Ishikawa (cell line): ENCODE measurements around the gene DKK3.

Experiments
- EP300 ChIP-seq: IDR thresholded peaks from 2 replicates; pipeline ENCODE4 v1.6.1; 2012; ENCODE audit warnings: borderline replicate concordance
- RAD21 ChIP-seq: IDR thresholded peaks from 2 replicates; pipeline ENCODE4 v1.6.1; 2012; ENCODE audit warnings: low read depth
- TAF1 ChIP-seq: IDR thresholded peaks from 2 replicates; pipeline ENCODE4 v1.6.1; 2012; ENCODE audit warnings: low read depth, mild to moderate bottlenecking
- TEAD4 ChIP-seq: IDR thresholded peaks from 2 replicates; pipeline ENCODE4 v1.6.1; 2012
- YY1 ChIP-seq: IDR thresholded peaks from 2 replicates; pipeline ENCODE4 v1.6.1; 2012; ENCODE audit warnings: low read depth
- TF ChIP-seq, protein P1 (sequence below): IDR thresholded peaks from 2 replicates; pipeline ENCODE4 v1.6.1; 2012
- TF ChIP-seq, protein P2 (sequence below): IDR thresholded peaks from 2 replicates; pipeline ENCODE4 v1.6.1; 2012; ENCODE audit warnings: low read depth, mild to moderate bottlenecking

DNA sequence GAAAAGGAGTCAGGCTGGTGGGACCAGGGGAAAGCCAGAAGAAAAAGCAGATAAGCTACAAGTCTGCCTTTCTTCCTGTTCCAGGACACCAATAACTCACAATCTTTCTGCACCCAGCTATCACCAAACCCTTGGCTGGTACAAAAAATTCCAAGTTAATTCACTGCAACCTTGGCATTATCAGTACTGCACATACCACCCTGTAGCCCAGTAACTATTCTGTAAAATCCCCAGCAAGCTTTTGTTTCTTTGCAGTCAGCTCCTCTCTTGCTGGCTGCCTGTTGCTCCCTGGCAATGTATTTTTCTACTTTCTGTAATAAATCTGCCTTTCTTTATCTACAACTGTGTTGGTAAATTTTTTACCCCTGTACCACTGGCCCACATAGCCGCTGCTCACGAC, 20.7 kb upstream of the DKK3 start:
- TF ChIP-seq RAD21 (no peak), TEAD4 (no peak), YY1 (no peak), TAF1 (no peak), EP300 (no peak)
- TF ChIP-seq, protein P1, sequence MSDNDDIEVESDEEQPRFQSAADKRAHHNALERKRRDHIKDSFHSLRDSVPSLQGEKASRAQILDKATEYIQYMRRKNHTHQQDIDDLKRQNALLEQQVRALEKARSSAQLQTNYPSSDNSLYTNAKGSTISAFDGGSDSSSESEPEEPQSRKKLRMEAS = no peak
- TF ChIP-seq, protein P2, sequence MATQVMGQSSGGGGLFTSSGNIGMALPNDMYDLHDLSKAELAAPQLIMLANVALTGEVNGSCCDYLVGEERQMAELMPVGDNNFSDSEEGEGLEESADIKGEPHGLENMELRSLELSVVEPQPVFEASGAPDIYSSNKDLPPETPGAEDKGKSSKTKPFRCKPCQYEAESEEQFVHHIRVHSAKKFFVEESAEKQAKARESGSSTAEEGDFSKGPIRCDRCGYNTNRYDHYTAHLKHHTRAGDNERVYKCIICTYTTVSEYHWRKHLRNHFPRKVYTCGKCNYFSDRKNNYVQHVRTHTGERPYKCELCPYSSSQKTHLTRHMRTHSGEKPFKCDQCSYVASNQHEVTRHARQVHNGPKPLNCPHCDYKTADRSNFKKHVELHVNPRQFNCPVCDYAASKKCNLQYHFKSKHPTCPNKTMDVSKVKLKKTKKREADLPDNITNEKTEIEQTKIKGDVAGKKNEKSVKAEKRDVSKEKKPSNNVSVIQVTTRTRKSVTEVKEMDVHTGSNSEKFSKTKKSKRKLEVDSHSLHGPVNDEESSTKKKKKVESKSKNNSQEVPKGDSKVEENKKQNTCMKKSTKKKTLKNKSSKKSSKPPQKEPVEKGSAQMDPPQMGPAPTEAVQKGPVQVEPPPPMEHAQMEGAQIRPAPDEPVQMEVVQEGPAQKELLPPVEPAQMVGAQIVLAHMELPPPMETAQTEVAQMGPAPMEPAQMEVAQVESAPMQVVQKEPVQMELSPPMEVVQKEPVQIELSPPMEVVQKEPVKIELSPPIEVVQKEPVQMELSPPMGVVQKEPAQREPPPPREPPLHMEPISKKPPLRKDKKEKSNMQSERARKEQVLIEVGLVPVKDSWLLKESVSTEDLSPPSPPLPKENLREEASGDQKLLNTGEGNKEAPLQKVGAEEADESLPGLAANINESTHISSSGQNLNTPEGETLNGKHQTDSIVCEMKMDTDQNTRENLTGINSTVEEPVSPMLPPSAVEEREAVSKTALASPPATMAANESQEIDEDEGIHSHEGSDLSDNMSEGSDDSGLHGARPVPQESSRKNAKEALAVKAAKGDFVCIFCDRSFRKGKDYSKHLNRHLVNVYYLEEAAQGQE = no peak
